Activated naive CD4-positive, alpha-beta T cell treated with anti-CD3 and anti-CD28 coated beads, Interleukin-2, amount 50 U/mL, for 72 hours (primary cell): ENCODE data around the gene SCARF2. TPM values are rescaled to one million over a fixed set of nuclear protein-coding genes. Genes with fewer than 3 reads are reported as not detected.

ENCODE experiments used
- ATAC-seq, 2 donors: fragments of 150-1000 bp; cut with Tn5 transposase; 2 replicates each; pipeline ENCODE4 v1.10.0; 2021; ENCODE audit warnings: mild to moderate bottlenecking in 2 of 2, moderate library complexity in 2 of 2
- DNase-seq, 2 donors: peaks; one replicate each; pipeline ENCODE4 v3.0.0; 2021 to 2022; ENCODE audit warnings: low spot score in 2 of 2
- H3K27ac Mint-ChIP-seq, 2 donors: one replicate each; pipeline ENCODE4 v1.8.0; 2022; ENCODE audit warnings: mild to moderate bottlenecking in 2 of 2, mixed read lengths in 2 of 2
- H3K36me3 Mint-ChIP-seq, 2 donors: one replicate each; pipeline ENCODE4 v1.8.0; 2022; ENCODE audit warnings: mixed read lengths in 2 of 2
- H3K9me3 Mint-ChIP-seq, 2 donors: one replicate each; pipeline ENCODE4 v1.8.0; 2022; ENCODE audit warnings: mixed read lengths in 2 of 2
- total RNA-seq, 2 donors: library from RNA; stranded (reverse); gene quantifications; one replicate each; pipeline ENCODE4 v1.2.3, GENCODE V29; 2022

The SCARF2 gene
- total RNA-seq, 2 donors from 2014 or later, result 0.23 to 0.91 TPM

GRCh38 chr22:20434773-20435172, 2.9 kb downstream of the SCARF2 start:
- ATAC-seq (no peak), DNase-seq (no peak)
- H3K36me3 Mint-ChIP-seq, result peaks cover 0 to 5% of the 10 kb centered on the region in 2 donors
- H3K27ac Mint-ChIP-seq, result no peak overlapping the region
- no peaks in the 10 kb centered on the region for H3K9me3 Mint-ChIP-seq

- H3K9me3 Mint-ChIP-seq, result no peaks in the 10 kb centered on the region
- peaks cover 0 to 5% of the 10 kb centered on the region in 2 donors for H3K36me3 Mint-ChIP-seq
- ATAC-seq, result no peak
- DNase-seq, result no peak
- H3K27ac Mint-ChIP-seq, result no peak overlapping the region
Observed at GRCh38 chr22:20434264-20434751, 3.3 kb downstream of the SCARF2 start.

- H3K27ac Mint-ChIP-seq, result no peak overlapping the region
- ATAC-seq, result no peak
- H3K36me3 Mint-ChIP-seq, result peaks cover 0 to 5% of the 10 kb centered on the region in 2 donors
Observed at GRCh38 chr22:20433686-20434241, 3.9 kb downstream of the SCARF2 start.

GRCh38 chr22:20433191-20433590, 4.4 kb downstream of the SCARF2 start:
- Mint-ChIP-seq H3K27ac (no peak overlapping the region), H3K9me3 (no peaks in the 10 kb centered on the region), H3K36me3 (peaks cover 0 to 5% of the 10 kb centered on the region in 2 donors)
- ATAC-seq, result no peak
- no peak for DNase-seq

More at GRCh38 chr22:20433686-20434241, 3.9 kb downstream of the SCARF2 start:
- peak in 1 of 2 donors; percentile 3 for DNase-seq
- no peaks in the 10 kb centered on the region for H3K9me3 Mint-ChIP-seq

GRCh38 chr22:20432244-20432686, 5.4 kb downstream of the SCARF2 start:
- ATAC-seq, result no peak
- Mint-ChIP-seq H3K9me3 (no peaks in the 10 kb centered on the region), H3K36me3 (peaks cover 0 to 5% of the 10 kb centered on the region in 2 donors), H3K27ac (no peak overlapping the region)
- DNase-seq, result peak in 1 of 2 donors; percentile 2

GRCh38 chr22:20431511-20432192, 6.0 kb downstream of the SCARF2 start:
- ATAC-seq (no peak), DNase-seq (no peak)
- Mint-ChIP-seq H3K36me3 (peaks cover 0 to 5% of the 10 kb centered on the region in 2 donors), H3K27ac (no peak overlapping the region), H3K9me3 (no peaks in the 10 kb centered on the region)

GRCh38 chr22:20430720-20431510, 6.7 kb downstream of the SCARF2 start:
- Mint-ChIP-seq H3K36me3 (peaks cover 0 to 5% of the 10 kb centered on the region in 2 donors), H3K27ac (no peak overlapping the region), H3K9me3 (no peaks in the 10 kb centered on the region)
- DNase-seq (peak in 1 of 2 donors; percentile 58), ATAC-seq (peak; percentile 40 to 51)

GRCh38 chr22:20430101-20430719, 7.4 kb downstream of the SCARF2 start:
- peak in 1 of 2 donors; percentile 23 for ATAC-seq
- Mint-ChIP-seq H3K36me3 (no peaks in the 10 kb centered on the region), H3K27ac (no peak overlapping the region), H3K9me3 (no peaks in the 10 kb centered on the region)
- peak in 1 of 2 donors; percentile 41 for DNase-seq

- DNase-seq (peak; percentile 72 to 80), ATAC-seq (peak; percentile 80 to 81)
- Mint-ChIP-seq H3K27ac (no peak overlapping the region), H3K9me3 (no peaks in the 10 kb centered on the region), H3K36me3 (no peaks in the 10 kb centered on the region)
Observed at GRCh38 chr22:20429254-20430100, 8.1 kb downstream of the SCARF2 start.

- H3K9me3 Mint-ChIP-seq, result no peaks in the 10 kb centered on the region
- H3K27ac Mint-ChIP-seq, result peak overlapping the region in 1 of 2 donors; percentile 62
- no peaks in the 10 kb centered on the region for H3K36me3 Mint-ChIP-seq
- ATAC-seq (peak in 1 of 2 donors; percentile 4), DNase-seq (peak in 1 of 2 donors; percentile 5)
Observed at GRCh38 chr22:20428496-20429253, 8.9 kb downstream of the SCARF2 start.

GRCh38 chr22:20427945-20428417, 9.6 kb downstream of the SCARF2 start:
- Mint-ChIP-seq H3K27ac (no peak overlapping the region), H3K9me3 (no peaks in the 10 kb centered on the region), H3K36me3 (no peaks in the 10 kb centered on the region)
- ATAC-seq, result no peak
- peak in 1 of 2 donors; percentile 2 for DNase-seq

GRCh38 chr22:20427104-20427944, 10.3 kb downstream of the SCARF2 start:
- H3K36me3 Mint-ChIP-seq, result no peaks in the 10 kb centered on the region
- ATAC-seq (no peak), DNase-seq (peak in 1 of 2 donors; percentile 4)
- H3K9me3 Mint-ChIP-seq, result no peaks in the 10 kb centered on the region
- H3K27ac Mint-ChIP-seq, result no peak overlapping the region

GRCh38 chr22:20426259-20426615, 11.4 kb downstream of the SCARF2 start:
- DNase-seq (no peak), ATAC-seq (no peak)
- Mint-ChIP-seq H3K36me3 (no peaks in the 10 kb centered on the region), H3K27ac (no peak overlapping the region), H3K9me3 (no peaks in the 10 kb centered on the region)

GRCh38 chr22:20425566-20426258, 11.9 kb downstream of the SCARF2 start:
- H3K9me3 Mint-ChIP-seq, result no peaks in the 10 kb centered on the region
- H3K27ac Mint-ChIP-seq, result no peak overlapping the region
- peak in 1 of 2 donors; percentile 19 for DNase-seq
- H3K36me3 Mint-ChIP-seq, result no peaks in the 10 kb centered on the region
- no peak for ATAC-seq
